ENCODE measurements around the gene PIGQ. TPM values are rescaled to one million over a fixed set of nuclear protein-coding genes. Genes with fewer than 3 reads are reported as not detected.

PIGQ gene
- polyA plus RNA-seq (2011; rRNA removed): 13.2 and 15.7 TPM in 2 replicates
- 32.0 and 51.6 TPM in 2 replicates for polyA plus RNA-seq (2012; cell fraction: cytosol; rRNA removed)
- polyA plus RNA-seq (2012; cell fraction: nucleus; rRNA removed): 141 and 208 TPM in 2 replicates
- polyA plus RNA-seq (2017; fragmentation: RNase III; extraction: RNeasy Plus Mini Kit Qiagen cat#74134 plus additional on column Dnase treatment): 25.2 to 32.2 TPM (median 31.2 TPM) in 3 replicates
- 32.3 and 33.8 TPM in 2 replicates for polyA minus RNA-seq (2011; rRNA and poly(A)+ RNA removed)

- TF ChIP-seq POLR2A (IDR thresholded peaks at IDR 0.05; ENCODE audit: low read length) (peak; percentile 18; the same call in 1 of the 2 replicates), REST (IDR thresholded peaks at IDR 0.05) (no peak), RAD21 (conservative IDR thresholded peaks at IDR 0.05 in 1 of 2, IDR thresholded peaks at IDR 0.05 in 1 of 2) (no peak), EHMT2 (IDR thresholded peaks at IDR 0.05; ENCODE audit: low read depth) (no peak), ELK1 (IDR thresholded peaks at IDR 0.05; ENCODE audit: low read depth, low read length) (no peak), HOXB5 (CRISPR knock-in tag; IDR thresholded peaks at IDR 0.05) (no peak), ZC3H11A (IDR thresholded peaks at IDR 0.05) (no peak), TFCP2L1 (CRISPR knock-in tag; IDR thresholded peaks at IDR 0.05) (no peak), E2F6 (IDR thresholded peaks at IDR 0.05; ENCODE audit: borderline replicate concordance, low read depth) (peak; percentile 32; the same call in 1 of the 2 replicates), JUN (IDR thresholded peaks at IDR 0.05) (peak; percentile 43 to 88; a peak in 3 of 5 replicates), GATA3 (IDR thresholded peaks at IDR 0.05; ENCODE audit: borderline replicate concordance) (no peak), MAZ (IDR thresholded peaks at IDR 0.05; ENCODE audit: borderline replicate concordance, low read depth, low read length) (0 out of 2 replicates have a peak, but pooled peaks have one; percentile 26), BCL3 (IDR thresholded peaks at IDR 0.05) (peak; percentile 81; the same call in 1 of the 3 replicates), SMC3 (IDR thresholded peaks at IDR 0.05) (no peak), CHD2 (IDR thresholded peaks at IDR 0.05; ENCODE audit: low read length, partially characterized antibody) (no peak)
- peak; percentile 64 to 81 for DNase-seq (ENCODE audit: low read depth in 1 of 2, low spot score in 1 of 2)
- ATAC-seq: peak; percentile 73 to 80
- Histone ChIP-seq H3K27ac (peak within 1 kb of the TSS; percentile 91 to 95), H3K4me2 (peak within 1 kb of the TSS; percentile 100), H3K4me3 (peak within 1 kb of the TSS; percentile 99), H3K9me3 (no peaks in the 10 kb centered on the region), H3K4me1 (peaks cover 22% of the 10 kb centered on the region)
- FAIRE-seq: no peak
- POLR2A ChIA-PET: no interaction called here
- CTCF ChIA-PET: interaction anchor here (0.9 to 3.6 kb wide), 4 partner anchors 10 to 112 kb away, joined by 3 to 12 read pairs (median 6); no protein-coding TSS in a partner anchor
- WGBS (ENCODE audit: missing lambda C conversion rate): 6% methylated on average over 25 of the region's 87 CpGs
These were observed at the start of gene PIGQ for GRCh38 chr16:569445-570254. PIGQ (plus strand) TSS chr16:569968; CDS start chr16:574075, 4,107 bp downstream.

GRCh38 chr16:520847-521246, 48.9 kb upstream of the PIGQ start:
- TF ChIP-seq RCOR1 (IDR thresholded peaks at IDR 0.05; ENCODE audit: low read depth, low read length) (no peak), ZSCAN20 (CRISPR knock-in tag; IDR thresholded peaks at IDR 0.05) (no peak), TFCP2L1 (CRISPR knock-in tag; IDR thresholded peaks at IDR 0.05) (no peak), BCL3 (IDR thresholded peaks at IDR 0.05) (no peak), NPAS2 (CRISPR knock-in tag; IDR thresholded peaks at IDR 0.05; ENCODE audit: borderline replicate concordance) (no peak), NFE2L2 (conservative IDR thresholded peaks at IDR 0.05; ENCODE audit: low read length) (no peak)
- no peak overlapping the region for H3K4me2 ChIP-seq
- peaks cover 11% of the 10 kb centered on the region for H3K4me1 ChIP-seq
- 96% methylated on average over 13 of the region's 13 CpGs for WGBS (ENCODE audit: missing lambda C conversion rate)
- ChIA-PET POLR2A (no interaction called here), CTCF (interaction anchor here (1.0 kb wide), 1 partner anchor 37 kb away, joined by 3 read pairs; no protein-coding TSS in a partner anchor)
- no peak overlapping the region for H3K4me3 ChIP-seq
- ATAC-seq: no peak
- no peak for DNase-seq (ENCODE audit: low read depth in 1 of 2, low spot score in 1 of 2)
- no peaks in the 10 kb centered on the region for H3K9me3 ChIP-seq
- FAIRE-seq: no peak
- no peak overlapping the region for H3K27ac ChIP-seq
